HG02588 (cell line): ENCODE results near the gene HHIP.

Source experiments
- ATAC-seq: cut with Tn5 transposase; IDR thresholded peaks from one replicate; pipeline ENCODE4 v1.9.1; 2021; ENCODE audit warnings: mild to moderate bottlenecking, moderate library complexity; ENCODE audit not compliant: unreplicated experiment

HHIP gene, protein sequence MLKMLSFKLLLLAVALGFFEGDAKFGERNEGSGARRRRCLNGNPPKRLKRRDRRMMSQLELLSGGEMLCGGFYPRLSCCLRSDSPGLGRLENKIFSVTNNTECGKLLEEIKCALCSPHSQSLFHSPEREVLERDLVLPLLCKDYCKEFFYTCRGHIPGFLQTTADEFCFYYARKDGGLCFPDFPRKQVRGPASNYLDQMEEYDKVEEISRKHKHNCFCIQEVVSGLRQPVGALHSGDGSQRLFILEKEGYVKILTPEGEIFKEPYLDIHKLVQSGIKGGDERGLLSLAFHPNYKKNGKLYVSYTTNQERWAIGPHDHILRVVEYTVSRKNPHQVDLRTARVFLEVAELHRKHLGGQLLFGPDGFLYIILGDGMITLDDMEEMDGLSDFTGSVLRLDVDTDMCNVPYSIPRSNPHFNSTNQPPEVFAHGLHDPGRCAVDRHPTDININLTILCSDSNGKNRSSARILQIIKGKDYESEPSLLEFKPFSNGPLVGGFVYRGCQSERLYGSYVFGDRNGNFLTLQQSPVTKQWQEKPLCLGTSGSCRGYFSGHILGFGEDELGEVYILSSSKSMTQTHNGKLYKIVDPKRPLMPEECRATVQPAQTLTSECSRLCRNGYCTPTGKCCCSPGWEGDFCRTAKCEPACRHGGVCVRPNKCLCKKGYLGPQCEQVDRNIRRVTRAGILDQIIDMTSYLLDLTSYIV

DNA sequence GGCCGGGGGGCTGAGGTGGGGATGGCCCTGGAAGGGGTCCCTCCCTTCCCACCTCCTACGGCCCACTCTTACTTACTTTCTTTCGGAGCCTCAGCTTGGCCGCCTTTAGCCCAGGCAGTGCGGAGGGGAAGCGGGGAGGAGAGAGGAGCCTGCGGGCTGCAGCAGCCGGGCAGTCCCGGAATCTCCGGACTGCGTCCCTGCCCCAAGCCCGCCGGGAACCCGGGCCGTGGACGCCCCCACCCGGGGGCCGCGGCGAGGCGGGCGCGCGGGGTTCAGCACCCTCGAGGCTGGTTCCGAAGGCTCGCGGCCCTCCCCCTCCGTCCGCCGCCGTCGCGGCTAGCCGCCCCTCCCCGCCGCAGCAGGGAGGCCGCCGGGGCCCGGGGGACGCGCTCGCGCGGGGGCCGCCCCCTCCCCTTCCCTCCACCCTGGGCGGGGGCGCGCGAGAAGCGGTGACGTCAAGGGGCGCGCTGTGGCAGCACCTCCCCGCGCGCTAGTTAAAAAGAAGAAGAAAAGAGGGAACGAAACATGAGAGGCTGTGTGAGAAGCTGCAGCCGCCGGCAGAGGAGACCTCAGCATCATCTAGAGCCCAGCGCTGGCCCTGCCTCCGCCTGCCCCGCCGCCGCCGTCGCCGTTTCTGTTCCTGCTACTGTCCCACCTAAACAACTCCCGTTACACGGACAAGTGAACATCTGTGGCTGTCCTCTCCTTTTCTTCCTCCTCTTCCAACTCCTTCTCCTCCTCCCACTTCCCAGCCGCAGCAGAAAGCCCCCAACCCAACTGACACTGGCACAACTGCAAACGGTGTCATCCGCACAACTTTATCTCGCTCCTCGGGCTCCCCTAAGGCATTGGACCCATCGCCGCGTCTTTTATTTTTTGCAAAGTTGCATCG is at the start of gene HHIP:
TSS of gene HHIP (plus strand) at position 526 of the 892 bp plus-strand sequence. CDS start 520 bp downstream, outside the sequence.
- ATAC-seq: peak; percentile 45

DNA sequence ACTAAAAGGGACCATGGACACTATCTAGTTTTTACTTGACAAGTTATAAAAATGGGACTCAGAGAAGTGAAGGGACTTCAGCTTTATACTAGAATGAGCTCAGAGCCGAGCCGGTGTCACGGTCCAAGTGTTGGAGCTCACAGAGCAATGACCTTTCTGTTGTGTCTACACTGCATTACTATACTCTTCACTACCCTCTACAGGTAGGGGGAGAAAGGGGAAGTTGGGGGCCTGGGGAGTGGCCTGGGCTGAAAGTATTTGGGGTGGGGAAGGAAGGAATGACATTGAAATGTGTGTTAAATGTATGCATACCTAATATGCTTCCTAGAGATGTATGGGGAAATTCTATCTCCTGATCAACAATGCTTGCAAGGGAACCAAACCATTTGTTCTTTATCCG is 48.8 kb upstream of the HHIP start:
- no peak for ATAC-seq

DNA sequence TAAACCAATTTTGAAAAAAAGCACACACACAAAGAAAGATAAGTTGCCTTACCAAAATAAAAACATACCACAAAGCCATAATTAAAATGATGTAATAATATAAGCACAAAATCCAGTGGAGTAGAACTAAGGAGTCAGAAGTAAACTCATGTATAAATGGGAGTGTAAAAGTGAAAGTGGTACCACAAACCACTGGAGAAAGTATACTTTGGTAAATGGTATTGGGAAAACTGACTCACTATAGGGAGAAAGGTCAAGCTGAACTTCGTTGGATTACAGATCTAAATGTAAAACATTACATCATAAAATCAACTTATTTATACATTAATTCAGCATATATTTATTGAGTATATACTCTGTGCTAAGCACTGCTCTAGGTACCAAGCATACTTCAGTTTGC is 46.3 kb upstream of the HHIP start:
- no peak for ATAC-seq

DNA sequence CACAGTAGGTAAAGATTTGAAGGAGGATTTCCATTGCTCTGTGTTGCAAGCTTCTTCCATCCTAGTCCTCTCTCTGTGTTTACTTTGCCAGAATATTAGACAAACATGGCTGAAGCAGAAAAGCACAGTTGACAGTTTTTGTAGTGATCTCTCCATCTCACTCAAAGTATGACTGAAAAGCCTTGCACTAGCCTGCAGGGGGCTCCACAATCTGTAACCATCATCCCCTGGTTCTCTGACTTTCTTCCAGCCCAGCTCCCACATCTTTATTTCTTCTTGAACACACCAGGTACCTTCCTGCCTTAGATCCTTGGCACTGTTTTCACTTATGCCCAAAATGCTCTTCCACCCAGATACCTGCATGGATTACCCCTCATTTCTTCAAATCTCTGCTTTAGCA is 34.1 kb upstream of the HHIP start:
- ATAC-seq: peak; percentile 50

DNA sequence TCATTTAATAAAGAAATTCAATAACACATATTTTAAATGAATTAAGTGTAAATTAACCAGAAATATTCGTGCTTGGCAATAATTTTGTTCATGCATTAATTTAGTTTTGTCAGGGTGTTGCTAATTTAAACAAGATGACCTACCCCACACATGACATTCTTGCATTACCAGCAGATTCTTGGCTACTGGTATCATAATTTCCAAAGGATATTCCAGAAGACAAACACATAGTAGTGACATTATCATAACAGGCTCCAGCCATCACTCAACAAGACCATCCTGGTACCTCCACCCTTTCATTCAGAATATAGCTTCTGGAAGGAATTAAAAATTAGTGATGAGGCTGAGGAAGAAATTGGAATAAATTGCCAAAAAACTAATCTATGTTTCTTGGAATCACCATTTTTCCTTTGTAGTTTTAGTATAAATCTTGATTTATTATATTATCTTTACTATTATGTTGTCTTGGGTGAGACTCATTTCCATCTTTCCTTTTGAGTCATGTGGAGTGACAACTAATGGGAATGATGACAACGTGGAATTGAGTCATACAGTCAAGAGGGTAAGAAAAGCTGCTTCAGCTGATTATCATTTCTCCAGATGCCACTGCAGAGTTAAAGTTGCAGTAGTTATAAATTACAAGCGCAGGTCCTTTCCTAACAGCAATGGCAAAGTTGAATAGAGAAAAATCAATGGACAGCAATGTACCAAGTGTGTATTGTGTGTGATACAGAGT is 30.9 kb upstream of the HHIP start:
- no peak for ATAC-seq

DNA sequence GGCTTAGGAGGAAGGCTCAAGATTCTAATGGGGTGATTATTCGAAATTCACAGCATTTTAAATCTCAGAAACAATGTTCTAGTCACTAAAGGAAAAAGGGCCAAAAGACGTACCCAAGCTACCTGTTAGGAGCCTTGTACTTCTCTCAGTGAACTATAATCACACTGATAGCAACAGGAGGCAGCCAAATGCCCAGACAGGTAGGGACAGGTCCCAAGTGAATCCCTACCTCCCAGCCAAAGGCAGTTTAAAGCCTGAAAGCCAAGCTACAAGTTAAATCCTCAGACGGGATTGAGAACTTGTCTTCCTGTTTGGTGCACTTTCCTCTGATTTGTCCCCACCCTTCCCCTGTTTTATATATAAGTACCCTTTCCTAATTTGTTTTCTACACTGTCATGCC is 24.3 kb upstream of the HHIP start:
- ATAC-seq: no peak

DNA sequence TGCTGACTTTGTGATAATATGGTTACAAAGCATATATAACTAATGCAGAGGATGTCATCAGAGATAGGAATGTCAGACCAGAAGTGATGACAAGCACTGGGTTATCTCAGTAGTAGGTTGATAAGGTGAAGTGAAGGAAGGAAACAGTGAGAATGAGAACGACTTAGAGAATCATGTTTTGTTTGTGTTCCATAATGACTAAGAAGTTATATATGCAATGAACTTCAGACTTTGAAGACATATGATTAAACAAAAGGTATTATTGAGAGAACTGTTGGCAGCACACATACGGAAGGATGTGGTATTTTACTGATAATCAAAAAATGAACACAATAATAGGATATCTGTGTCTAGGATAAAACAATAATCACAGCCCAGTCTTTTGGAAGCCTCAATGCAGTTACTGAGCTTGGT is 18.3 kb upstream of the HHIP start:
- no peak for ATAC-seq

DNA sequence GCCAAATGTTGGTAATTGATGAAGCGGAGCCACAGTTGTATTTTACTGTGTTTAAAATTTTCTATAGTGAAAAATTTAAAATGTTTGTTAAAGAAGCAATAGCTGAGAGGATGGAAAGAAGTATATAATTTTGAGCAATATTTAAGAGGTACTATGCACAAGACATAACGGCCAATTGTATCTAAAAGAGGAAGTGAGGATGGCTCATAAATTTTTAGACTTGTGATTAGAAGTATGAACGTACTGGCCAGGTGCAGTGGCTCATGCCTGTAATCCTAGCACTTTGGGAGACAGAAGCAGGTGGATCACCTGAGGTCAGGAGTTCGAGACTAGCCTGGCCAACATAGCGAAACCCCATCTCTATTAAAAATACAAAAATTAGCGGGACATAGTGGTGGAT is 12.7 kb upstream of the HHIP start:
- ATAC-seq: no peak

DNA sequence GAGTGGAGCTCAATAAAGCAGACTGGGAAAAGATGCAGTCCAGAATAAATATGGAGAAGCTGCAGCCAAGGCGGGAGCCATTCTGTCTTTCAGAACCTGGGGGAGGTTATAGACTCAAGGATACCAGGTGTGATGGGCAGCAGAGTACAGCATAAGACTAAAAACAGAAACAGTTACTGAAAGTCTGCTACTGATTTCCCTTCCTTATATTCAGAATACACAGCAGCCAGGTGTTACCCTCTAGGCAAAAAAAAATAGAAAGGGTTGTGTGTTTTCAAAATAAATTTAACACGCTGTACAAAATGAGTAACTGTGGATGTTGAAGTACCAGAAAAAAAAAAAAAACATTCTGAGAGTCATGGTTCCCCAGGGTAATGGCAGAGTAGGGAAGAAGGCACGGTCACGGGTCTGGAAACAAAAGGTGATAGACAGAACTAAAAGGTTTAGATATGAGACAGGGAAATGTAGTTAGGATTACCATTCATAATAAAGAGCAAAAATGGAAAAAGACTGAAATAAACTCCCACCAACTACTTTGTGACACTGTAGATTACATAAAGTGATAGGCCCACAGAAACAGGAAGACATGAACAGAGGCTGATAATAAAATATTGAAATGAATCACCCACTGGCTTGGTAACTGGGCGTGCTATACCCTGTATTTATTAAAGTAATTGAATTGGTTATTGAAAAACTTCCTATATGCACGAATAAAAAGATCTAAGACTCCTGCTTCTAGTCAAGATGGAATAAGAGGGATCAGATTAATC is 10.8 kb upstream of the HHIP start:
- ATAC-seq: peak; percentile 100

DNA sequence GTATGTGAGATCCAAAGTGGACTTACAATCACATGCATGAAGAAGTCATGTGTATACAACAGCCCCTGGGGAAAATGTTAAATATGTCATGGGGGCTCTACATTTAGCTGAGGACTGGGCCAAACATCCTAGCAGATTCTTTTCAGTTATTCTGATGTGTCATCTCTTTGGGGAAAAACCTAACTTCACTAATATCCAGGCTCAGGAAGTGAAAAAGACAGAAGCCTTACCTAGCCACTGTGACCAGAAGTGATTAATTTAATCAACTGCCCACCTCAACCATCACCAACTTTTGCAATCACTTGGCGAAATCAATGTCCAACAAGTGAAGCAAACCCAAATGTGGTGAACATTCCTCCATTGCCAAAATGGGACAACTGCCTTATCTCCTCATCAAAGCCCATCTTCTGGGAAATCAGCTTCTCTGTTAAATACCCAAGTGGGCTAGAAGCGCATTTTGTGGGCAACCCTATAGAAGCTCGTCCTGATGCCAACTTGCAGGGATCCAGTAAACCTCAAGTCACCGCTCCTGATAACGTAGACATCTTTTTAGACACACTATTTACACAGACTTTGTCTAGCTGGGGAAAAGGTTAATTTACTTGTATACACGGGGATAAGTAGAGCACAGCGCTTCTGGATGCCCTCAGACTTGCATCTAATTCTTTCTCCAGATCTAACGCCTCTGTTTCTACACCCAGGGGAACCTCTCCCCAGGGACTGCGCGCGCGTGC is 1.4 kb upstream of the HHIP start:
- ATAC-seq: no peak

DNA sequence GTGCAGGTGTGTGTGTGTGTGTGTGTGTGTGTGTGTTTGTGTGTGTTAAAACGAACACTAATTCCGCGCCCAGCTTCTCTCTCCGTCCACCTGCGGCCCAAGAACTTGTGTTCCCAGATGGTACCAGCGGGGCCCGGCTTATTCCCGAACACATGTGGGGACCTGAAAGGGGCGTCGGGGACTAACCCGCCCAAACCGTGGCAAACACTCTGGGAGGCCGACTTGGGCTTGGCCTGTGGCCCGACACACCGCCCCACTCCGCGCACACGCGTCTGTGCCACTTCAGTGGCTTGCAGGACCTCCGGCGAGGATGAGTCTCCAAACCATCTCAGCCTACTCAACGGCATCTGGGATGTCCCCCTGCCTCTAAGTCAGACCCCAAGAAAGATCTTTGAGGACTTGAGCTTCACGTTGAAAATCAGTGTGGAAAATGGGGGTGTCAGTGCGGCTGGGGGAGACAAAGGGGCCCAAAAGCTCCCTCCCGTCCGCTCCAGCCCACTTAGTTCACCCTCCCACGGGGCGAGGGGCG is 790 bp upstream of the HHIP start:
- no peak for ATAC-seq

DNA sequence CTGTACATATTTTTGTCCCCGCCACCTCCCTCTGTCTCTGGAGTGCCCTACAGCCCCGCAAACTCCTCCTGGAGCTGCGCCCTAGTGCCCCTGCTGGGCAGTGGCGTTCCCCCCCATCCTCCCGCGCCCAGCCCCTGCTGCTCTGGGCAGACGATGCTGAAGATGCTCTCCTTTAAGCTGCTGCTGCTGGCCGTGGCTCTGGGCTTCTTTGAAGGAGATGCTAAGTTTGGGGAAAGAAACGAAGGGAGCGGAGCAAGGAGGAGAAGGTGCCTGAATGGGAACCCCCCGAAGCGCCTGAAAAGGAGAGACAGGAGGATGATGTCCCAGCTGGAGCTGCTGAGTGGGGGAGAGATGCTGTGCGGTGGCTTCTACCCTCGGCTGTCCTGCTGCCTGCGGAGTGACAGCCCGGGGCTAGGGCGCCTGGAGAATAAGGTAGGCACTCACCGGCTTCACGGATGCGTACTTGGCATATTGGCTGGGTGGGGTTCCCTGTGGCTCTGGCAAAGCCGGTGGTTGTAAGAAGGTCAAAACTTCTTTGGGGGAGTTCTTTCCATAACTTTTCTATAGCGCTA is 653 bp downstream of the HHIP start:
- ATAC-seq: no peak

DNA sequence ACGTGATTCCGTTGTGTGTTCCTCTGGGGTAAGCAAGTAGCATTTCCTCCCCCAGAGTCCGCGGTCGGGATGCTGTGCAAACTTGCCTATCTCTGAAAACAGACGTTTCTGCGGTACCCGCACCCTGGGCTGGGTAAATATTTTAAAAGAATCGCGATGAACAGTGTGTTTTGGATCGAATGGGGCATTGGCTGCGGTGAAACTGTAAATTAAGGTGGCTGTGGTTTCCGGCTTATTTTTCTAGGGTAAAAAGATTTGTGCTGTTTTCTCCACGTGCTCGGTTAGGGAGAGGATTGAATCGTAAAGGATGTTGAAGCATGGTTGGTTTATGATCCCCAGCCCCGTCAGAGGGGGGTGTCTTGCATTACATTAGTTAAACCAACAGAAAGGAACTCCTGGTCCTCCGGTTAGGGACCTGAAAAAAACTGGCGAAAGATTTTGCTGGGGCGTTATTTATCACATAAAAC is 1.2 kb downstream of the HHIP start:
- ATAC-seq: no peak

DNA sequence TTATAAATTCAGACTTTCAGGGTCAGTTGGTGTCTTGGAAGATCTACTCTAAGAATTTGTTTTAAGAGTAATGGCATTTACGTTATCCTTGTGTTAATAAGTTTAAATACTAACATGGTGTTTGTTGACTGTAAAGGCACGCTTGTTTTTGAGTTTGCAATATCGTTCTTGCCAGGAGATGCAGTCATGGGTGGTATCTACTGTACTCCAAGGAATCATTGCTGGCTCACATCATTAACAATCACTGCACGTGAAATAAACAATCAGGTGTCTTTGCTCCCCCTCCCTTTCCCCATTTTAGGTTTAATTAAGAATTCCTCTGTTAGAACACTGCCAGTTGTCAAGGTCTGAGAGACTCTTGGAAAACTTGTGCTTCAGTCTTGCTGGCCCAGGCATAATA is 1.6 kb downstream of the HHIP start:
- no peak for ATAC-seq

DNA sequence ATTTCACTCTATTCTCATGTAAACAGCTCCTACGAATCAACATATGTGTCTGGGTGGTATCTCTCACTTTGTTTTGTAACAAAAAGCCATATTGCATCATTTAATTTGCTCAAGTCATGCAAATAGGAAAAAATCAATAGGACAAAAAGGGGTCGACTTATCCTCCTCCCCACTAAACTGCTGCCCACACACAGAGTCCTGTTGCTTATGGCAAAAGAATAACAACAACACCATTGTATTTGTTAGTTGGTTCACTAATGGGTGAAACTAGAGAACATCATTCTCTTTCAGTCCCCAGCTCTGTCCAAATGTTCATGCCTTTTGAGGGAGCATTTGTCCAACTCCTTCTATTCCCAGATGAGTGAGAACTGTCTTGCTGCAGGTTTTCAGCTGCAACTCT is 2.1 kb downstream of the HHIP start:
- ATAC-seq: no peak

DNA sequence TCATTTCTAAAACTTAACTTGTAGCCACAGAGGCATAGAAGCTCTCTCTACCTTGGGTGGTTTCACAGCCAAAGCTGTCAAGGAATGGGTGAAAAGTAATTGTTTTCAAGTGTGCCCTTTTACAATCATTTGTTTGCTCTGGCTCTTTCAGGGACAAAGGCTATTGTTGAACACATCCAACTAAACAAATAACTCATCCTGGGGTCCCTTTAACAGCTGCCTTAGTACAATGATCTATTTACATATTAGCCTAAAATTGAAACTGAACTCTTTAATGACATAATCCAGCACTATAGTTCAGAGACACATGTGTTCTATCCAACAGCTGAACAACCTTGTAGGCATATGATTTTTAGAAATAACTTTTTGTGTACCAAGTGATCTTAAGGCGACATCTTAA is 3.7 kb downstream of the HHIP start:
- no peak for ATAC-seq

DNA sequence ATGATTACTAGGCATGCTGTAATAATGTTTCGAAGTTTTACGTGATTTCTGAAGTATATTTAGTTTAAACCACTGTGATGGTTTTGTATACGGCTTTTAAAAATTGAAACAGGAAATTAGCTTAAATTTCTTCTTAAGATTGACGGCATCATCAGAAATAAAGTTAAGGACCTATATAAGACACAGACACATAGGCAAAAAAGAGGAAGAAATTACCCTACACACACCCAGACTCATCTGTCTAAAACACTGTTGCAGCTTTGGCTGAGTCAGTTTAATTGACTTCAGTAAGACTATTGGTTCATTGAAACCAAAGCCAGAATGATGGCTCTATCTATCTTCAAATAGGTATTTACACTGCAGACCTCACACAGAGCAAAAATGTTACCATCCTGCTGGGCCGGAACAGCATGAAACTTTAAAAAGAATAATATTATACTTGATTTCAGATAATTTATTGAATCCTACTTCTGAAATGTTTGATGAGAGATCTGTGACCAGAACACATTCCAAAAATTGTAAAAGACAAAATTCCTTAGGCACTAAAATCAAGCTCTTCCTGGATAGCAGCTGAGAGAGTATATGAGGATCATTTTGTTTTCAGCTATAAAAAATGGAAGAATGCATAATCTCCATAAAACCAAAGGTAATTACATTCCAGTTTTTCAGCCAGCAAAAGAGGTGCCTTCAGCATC is 4.5 kb downstream of the HHIP start:
- no peak for ATAC-seq
